GM13977 (cell line): Measurements from ENCODE around the gene PLEKHA6.

Experiments used
- DNase-seq: peaks from one replicate; pipeline ENCODE4 v3.0.0; 2012; ENCODE audit warnings: low spot score
- CTCF ChIP-seq: IDR thresholded peaks from 2 replicates; pipeline ENCODE4 v1.5.1; 2012; ENCODE audit warnings: mild to moderate bottlenecking, control low read depth; ENCODE audit not compliant: insufficient read depth; ENCODE audit errors: extremely low read depth, missing control alignments
- in situ Hi-C: fragments of 300-500 bp; cut with MboI; formaldehyde crosslinking; loops from one replicate; pipeline ENCODE4 v1.12.0; 2022; ENCODE audit warnings: low sequenced_read_pairs, low pct_unique_long_range_greater_than_20kb, mixed read lengths, inconsistent platforms; ENCODE audit not compliant: unreplicated experiment

PLEKHA6 gene

DNA sequence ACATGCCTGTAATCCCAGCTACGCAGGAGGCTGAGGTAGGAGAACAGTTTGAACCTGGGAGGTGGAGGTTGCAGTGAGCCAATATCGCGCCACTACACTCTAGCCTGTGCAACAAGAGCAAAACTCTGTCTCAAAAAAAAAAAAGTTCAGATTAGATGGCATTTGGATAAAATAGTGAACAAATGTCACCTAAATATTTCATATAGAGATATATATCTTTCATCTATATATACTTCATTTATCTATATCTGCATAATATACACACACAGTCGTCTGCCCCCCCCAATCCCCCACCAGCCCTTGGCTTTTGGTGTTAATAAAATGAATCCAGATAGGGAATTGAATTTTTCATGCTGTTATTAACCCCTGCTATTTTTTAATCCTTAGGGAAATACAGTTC, 46.9 kb upstream of the PLEKHA6 start:
- in situ Hi-C loops: no loop called here
- no peak for DNase-seq
- TF ChIP-seq CTCF: no peak

GRCh38 chr1:204405988-204406387, 46.3 kb upstream of the PLEKHA6 start:
- no peak for DNase-seq

DNA sequence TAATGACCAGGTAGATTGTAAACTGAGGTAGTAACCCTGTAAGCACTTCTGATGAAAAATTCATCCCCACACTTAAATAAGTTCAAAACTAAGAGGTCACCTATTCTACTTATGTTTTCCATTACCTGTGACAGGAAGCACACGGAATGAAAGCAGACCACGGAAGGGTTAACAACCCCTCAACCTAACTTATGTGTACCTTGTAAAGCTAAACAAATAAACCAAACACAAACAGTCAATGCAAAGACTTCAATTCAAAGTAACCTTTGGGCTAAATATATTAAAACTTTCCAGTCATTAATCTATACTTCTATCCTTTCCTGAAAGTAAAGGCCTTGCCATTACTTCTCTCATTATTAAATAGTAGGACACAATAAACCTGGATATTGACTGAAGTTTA, 44.9 kb upstream of the PLEKHA6 start:
- no peak for DNase-seq
- in situ Hi-C loops: no loop called here
- TF ChIP-seq CTCF: no peak

More at GRCh38 chr1:204405988-204406387, 46.3 kb upstream of the PLEKHA6 start:
- no peak for TF ChIP-seq CTCF
- in situ Hi-C loops: no loop called here

GRCh38 chr1:204402391-204402790, 42.7 kb upstream of the PLEKHA6 start:
- DNase-seq: no peak
- in situ Hi-C loops: no loop called here

DNA sequence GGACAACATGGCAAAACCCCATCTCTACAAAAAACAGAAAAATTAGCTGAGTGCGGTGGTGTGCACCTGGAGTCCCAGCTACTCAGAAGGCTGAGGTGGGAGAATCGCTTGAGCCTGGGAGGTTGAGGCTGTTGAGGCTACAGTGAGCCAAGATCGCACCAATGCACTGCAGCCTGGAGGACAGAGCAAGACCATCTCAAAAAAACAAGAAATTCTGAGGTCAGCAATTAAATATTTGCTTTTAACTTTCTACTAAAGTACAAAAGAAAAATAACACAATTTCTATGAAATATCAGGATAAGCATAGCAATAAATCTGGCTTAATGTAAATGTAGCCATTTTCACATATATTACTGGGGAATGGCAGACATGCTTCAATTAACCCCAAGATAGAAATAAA, 42.0 kb upstream of the PLEKHA6 start:
- in situ Hi-C loops: no loop called here
- DNase-seq: no peak
- TF ChIP-seq CTCF: no peak

More at GRCh38 chr1:204402391-204402790, 42.7 kb upstream of the PLEKHA6 start:
- TF ChIP-seq CTCF: no peak

DNA sequence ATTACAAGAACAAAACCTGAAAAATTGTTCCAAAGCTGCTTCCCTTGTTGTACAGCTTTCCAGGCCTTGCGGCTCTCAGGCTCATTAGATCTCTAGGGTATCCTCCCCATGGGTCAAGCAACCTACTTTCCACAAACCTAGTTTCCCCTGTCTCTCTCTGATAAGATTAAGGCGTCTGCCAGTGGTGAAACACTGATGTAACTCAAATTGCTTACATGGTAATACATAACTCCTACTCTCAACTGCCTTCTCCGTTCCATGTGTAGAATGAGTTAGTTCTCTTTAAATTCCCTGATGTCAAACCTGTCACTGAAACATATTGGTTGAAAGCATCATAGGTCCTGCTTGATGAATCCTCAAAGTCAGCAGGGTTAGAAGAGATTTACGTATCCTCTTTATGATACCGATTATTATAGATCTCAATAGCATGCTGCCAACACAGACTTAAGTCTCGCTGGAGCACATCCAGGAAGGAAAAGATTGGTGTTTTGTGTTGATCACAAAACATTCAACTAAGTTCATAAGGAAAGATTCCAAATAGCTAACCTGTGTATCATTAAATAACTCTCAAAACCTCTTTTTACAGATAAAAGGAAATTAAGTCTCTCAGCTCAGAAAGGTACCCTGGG, 41.3 kb upstream of the PLEKHA6 start:
- no peak for DNase-seq
- TF ChIP-seq CTCF: no peak

More for the DNA sequence above, 41.3 kb upstream of the PLEKHA6 start:
- in situ Hi-C loops: no loop called here
